Thyroid gland (tissue), 4 donors: ENCODE results near the gene OR2AT4.
"Not testable (repeated sequence)": the region's sequence is repeated elsewhere in the genome, so short reads cannot be mapped to it uniquely, and the experiment has no call there.

Experiments used
- CTCF ChIP-seq, 6 experiments: fragments of 200-600 bp in 3 of 6; fragments of 450-650 bp in 3 of 6; sonication (generic) in 3 of 6; IDR thresholded peaks; one replicate each; pipeline ENCODE4 v1.5.1; 2016 to 2019; ENCODE audit warnings: antibody characterized with exemption in 6 of 6, mild to moderate bottlenecking in 2 of 6, inconsistent platforms in 1 of 6, moderate library complexity in 1 of 6
- POLR2A ChIP-seq, 2 donors: fragments of 450-650 bp; IDR thresholded peaks; one replicate each; pipeline ENCODE4 v1.6.1; 2017; ENCODE audit warnings: antibody characterized with exemption in 2 of 2, mild to moderate bottlenecking in 2 of 2, moderate library complexity in 1 of 2

GRCh38 chr11:75094382-75094781 is 2.3 kb downstream of the OR2AT4 start:
- not testable (repeated sequence) for TF ChIP-seq POLR2A, CTCF (IDR thresholded peaks at IDR 0.05)
